Endothelial cell of hepatic sinusoid (primary cell): ENCODE measurements around the gene RBM5.
"Not testable (repeated sequence)": the region's sequence is repeated elsewhere in the genome, so short reads cannot be mapped to it uniquely, and the experiment has no call there.

ENCODE experiments used
- in situ Hi-C: cut with HindIII; loops from 2 replicates; pipeline ENCODE4 v1.10.0; 2017; ENCODE audit warnings: low sequenced_read_pairs

RBM5 gene

GRCh38 chr3:50088725-50089608 lies at the start of gene RBM5:
RBM5 (plus strand) TSS chr3:50088919; CDS start chr3:50090435, 1,516 bp downstream.
- in situ Hi-C loops, result no loop called here

GRCh38 chr3:50044976-50045375 lies 43.7 kb upstream of the RBM5 start:
- in situ Hi-C loops, result loop anchor here (25.0 kb wide), 1 partner anchor 183 kb away; the partner anchor contains the start of genes CAMKV and TRAIP

- in situ Hi-C loops, result loop anchor here (25.0 kb wide), 1 partner anchor 185 kb away; the partner anchor contains the start of genes CAMKV and TRAIP
These were observed 41.3 kb upstream of the RBM5 start for GRCh38 chr3:50047426-50047825.

- in situ Hi-C loops, result no loop called here
These were observed 38.4 kb upstream of the RBM5 start for GRCh38 chr3:50050361-50050760.

GRCh38 chr3:50057756-50058155 lies 31.0 kb upstream of the RBM5 start:
- in situ Hi-C loops, result no loop called here

GRCh38 chr3:50068134-50068533 lies 20.6 kb upstream of the RBM5 start:
- in situ Hi-C loops, result no loop called here

GRCh38 chr3:50078091-50078490 lies 10.6 kb upstream of the RBM5 start:
- in situ Hi-C loops, result no loop called here

GRCh38 chr3:50078622-50079021 lies 10.1 kb upstream of the RBM5 start:
- in situ Hi-C loops, result no loop called here

GRCh38 chr3:50084951-50085350 lies 3.8 kb upstream of the RBM5 start:
- in situ Hi-C loops, result not testable (repeated sequence)

- in situ Hi-C loops, result no loop called here
These were observed 858 bp downstream of the RBM5 start for GRCh38 chr3:50089609-50089945.

- in situ Hi-C loops, result loop anchor here (10.0 kb wide), 1 partner anchor 154 kb away; no protein-coding TSS in a partner anchor
These were observed 2.3 kb downstream of the RBM5 start for GRCh38 chr3:50090984-50091383.

- in situ Hi-C loops, result loop anchor here (5.0 to 10.0 kb wide), 3 partner anchors 77 to 149 kb away; no protein-coding TSS in a partner anchor
These were observed 6.8 kb downstream of the RBM5 start for GRCh38 chr3:50095352-50095998.

- in situ Hi-C loops, result loop anchor here (5.0 kb wide), 1 partner anchor 38 kb away; no protein-coding TSS in a partner anchor
These were observed 11.7 kb downstream of the RBM5 start for GRCh38 chr3:50100386-50100785.

- in situ Hi-C loops, result loop anchor here (5.0 kb wide), 1 partner anchor 39 kb away; no protein-coding TSS in a partner anchor
These were observed 12.5 kb downstream of the RBM5 start for GRCh38 chr3:50100956-50101845.

- in situ Hi-C loops, result loop anchor here (5.0 kb wide), 1 partner anchor 40 kb away; no protein-coding TSS in a partner anchor
These were observed 13.8 kb downstream of the RBM5 start for GRCh38 chr3:50102558-50102957.

GRCh38 chr3:50111757-50112156 lies 23.0 kb downstream of the RBM5 start:
- in situ Hi-C loops, result no loop called here

GRCh38 chr3:50112462-50112861 lies 23.7 kb downstream of the RBM5 start:
- in situ Hi-C loops, result no loop called here

GRCh38 chr3:50117120-50117519 lies 28.4 kb downstream of the RBM5 start:
- in situ Hi-C loops, result no loop called here

- in situ Hi-C loops, result no loop called here
These were observed 29.5 kb downstream of the RBM5 start for GRCh38 chr3:50118237-50118636.

GRCh38 chr3:50119786-50120185 lies 31.1 kb downstream of the RBM5 start:
- in situ Hi-C loops, result no loop called here
